Smooth muscle cell of the brain vasculature (primary cell): ENCODE results near the gene PGD.

Experiments
- DNase-seq: peaks from one replicate; pipeline ENCODE4 v3.0.0-alpha.2; 2012; ENCODE audit warnings: low read depth, low spot score

The PGD gene

GRCh38 chr1:10398734-10399443, at the start of gene PGD:
PGD (plus strand) TSS chr1:10399064; CDS start chr1:10399118, 54 bp downstream.
- peak; percentile 91 for DNase-seq

GRCh38 chr1:10353282-10353681, 45.6 kb upstream of the PGD start:
- no peak for DNase-seq

- no peak for DNase-seq
Measured at GRCh38 chr1:10353693-10354092, 45.2 kb upstream of the PGD start.

- DNase-seq, result no peak
Measured at GRCh38 chr1:10360045-10360444, 38.8 kb upstream of the PGD start.

- DNase-seq, result no peak
Measured at GRCh38 chr1:10361515-10361914, 37.3 kb upstream of the PGD start.

GRCh38 chr1:10368194-10368593, 30.7 kb upstream of the PGD start:
- DNase-seq, result no peak

GRCh38 chr1:10374442-10374860, 24.4 kb upstream of the PGD start:
- no peak for DNase-seq

GRCh38 chr1:10377365-10378029, 21.4 kb upstream of the PGD start:
- DNase-seq, result peak; percentile 88

- DNase-seq, result no peak
Measured at GRCh38 chr1:10378081-10378841, 20.6 kb upstream of the PGD start.

GRCh38 chr1:10379101-10379620, 19.7 kb upstream of the PGD start:
- DNase-seq, result no peak

- DNase-seq, result no peak
Measured at GRCh38 chr1:10379676-10380075, 19.2 kb upstream of the PGD start.

GRCh38 chr1:10380594-10381275, 18.1 kb upstream of the PGD start:
- DNase-seq, result no peak

GRCh38 chr1:10383630-10384029, 15.2 kb upstream of the PGD start:
- DNase-seq, result no peak

GRCh38 chr1:10384219-10384618, 14.6 kb upstream of the PGD start:
- DNase-seq, result no peak

GRCh38 chr1:10386761-10387676, 11.8 kb upstream of the PGD start:
- DNase-seq, result no peak

- DNase-seq, result no peak
Measured at GRCh38 chr1:10387677-10388386, 11.0 kb upstream of the PGD start.

- DNase-seq, result no peak
Measured at GRCh38 chr1:10388387-10388715, 10.5 kb upstream of the PGD start.

- no peak for DNase-seq
Measured at GRCh38 chr1:10389271-10389973, 9.4 kb upstream of the PGD start.

GRCh38 chr1:10396870-10397269, 2.0 kb upstream of the PGD start:
- no peak for DNase-seq
